DMS 273 (cell line): ENCODE results near the gene PKM.

Experiments used
- DNase-seq: peaks from one replicate; lab custom pipeline; 2025; ENCODE audit not compliant: unreplicated experiment; lab: John Stamatoyannopoulos, UW

Gene PKM

GRCh38 chr15:72161361-72162132 is 69.4 kb downstream of the PKM start:
- DNase-seq, result no peak

GRCh38 chr15:72160696-72161245 is 70.2 kb downstream of the PKM start:
- no peak for DNase-seq

GRCh38 chr15:72156928-72157327 is 74.1 kb downstream of the PKM start:
- no peak for DNase-seq

GRCh38 chr15:72155635-72156616 is 75.1 kb downstream of the PKM start:
- DNase-seq, result peak; percentile 86

- peak; percentile 74 for DNase-seq
Measured at GRCh38 chr15:72155003-72155621, 75.9 kb downstream of the PKM start.

GRCh38 chr15:72154316-72154715 is 76.7 kb downstream of the PKM start:
- no peak for DNase-seq

- no peak for DNase-seq
Measured at GRCh38 chr15:72153269-72154000, 77.6 kb downstream of the PKM start.
